ENCODE measurements around the gene DDX27. TPM values are rescaled to one million over a fixed set of nuclear protein-coding genes. Genes with fewer than 3 reads are reported as not detected.

The DDX27 gene
- total RNA-seq, 1 donor from 2014 or later = 30.5 TPM

- TF ChIP-seq CTCF (IDR thresholded peaks at IDR 0.05) = no peak
- no peak for DNase-seq (ENCODE audit: extremely low spot score, unreplicated experiment)
- Mint-ChIP-seq H3K36me3 (ENCODE audit: unreplicated experiment) (peaks cover 46% of the 10 kb centered on the region), H3K27me3 (ENCODE audit: unreplicated experiment) (no peaks in the 10 kb centered on the region), H3K9me3 (ENCODE audit: unreplicated experiment) (no peaks in the 10 kb centered on the region), H3K4me1 (ENCODE audit: unreplicated experiment) (peaks cover 2% of the 10 kb centered on the region), H3K27ac (ENCODE audit: unreplicated experiment) (no peak overlapping the region), H3K4me3 (ENCODE audit: unreplicated experiment) (no peak overlapping the region)
These were observed 15.6 kb downstream of the DDX27 start for GRCh38 chr20:49234831-49235230.

GRCh38 chr20:49236301-49236700 lies 17.1 kb downstream of the DDX27 start:
- no peaks in the 10 kb centered on the region for H3K4me1 Mint-ChIP-seq (ENCODE audit: unreplicated experiment)
- peaks cover 38% of the 10 kb centered on the region for H3K36me3 Mint-ChIP-seq (ENCODE audit: unreplicated experiment)
- no peak for DNase-seq (ENCODE audit: extremely low spot score, unreplicated experiment)
- H3K4me3 Mint-ChIP-seq (ENCODE audit: unreplicated experiment) = no peak overlapping the region
- no peak for TF ChIP-seq CTCF (IDR thresholded peaks at IDR 0.05)
- no peaks in the 10 kb centered on the region for H3K9me3 Mint-ChIP-seq (ENCODE audit: unreplicated experiment)
- H3K27me3 Mint-ChIP-seq (ENCODE audit: unreplicated experiment) = no peaks in the 10 kb centered on the region
- H3K27ac Mint-ChIP-seq (ENCODE audit: unreplicated experiment) = no peak overlapping the region

GRCh38 chr20:49237531-49237930 lies 18.3 kb downstream of the DDX27 start:
- peaks cover 39% of the 10 kb centered on the region for H3K36me3 Mint-ChIP-seq (ENCODE audit: unreplicated experiment)
- H3K9me3 Mint-ChIP-seq (ENCODE audit: unreplicated experiment) = no peaks in the 10 kb centered on the region
- H3K27ac Mint-ChIP-seq (ENCODE audit: unreplicated experiment) = no peak overlapping the region
- no peaks in the 10 kb centered on the region for H3K27me3 Mint-ChIP-seq (ENCODE audit: unreplicated experiment)
- DNase-seq (ENCODE audit: extremely low spot score, unreplicated experiment) = no peak
- no peak overlapping the region for H3K4me3 Mint-ChIP-seq (ENCODE audit: unreplicated experiment)
- TF ChIP-seq CTCF (IDR thresholded peaks at IDR 0.05) = no peak
- no peaks in the 10 kb centered on the region for H3K4me1 Mint-ChIP-seq (ENCODE audit: unreplicated experiment)

- Mint-ChIP-seq H3K4me3 (ENCODE audit: unreplicated experiment) (no peak overlapping the region), H3K4me1 (ENCODE audit: unreplicated experiment) (no peaks in the 10 kb centered on the region), H3K9me3 (ENCODE audit: unreplicated experiment) (no peaks in the 10 kb centered on the region), H3K36me3 (ENCODE audit: unreplicated experiment) (peaks cover 34% of the 10 kb centered on the region), H3K27me3 (ENCODE audit: unreplicated experiment) (no peaks in the 10 kb centered on the region), H3K27ac (ENCODE audit: unreplicated experiment) (no peak overlapping the region)
- TF ChIP-seq CTCF (IDR thresholded peaks at IDR 0.05) = peak; percentile 70
- no peak for DNase-seq (ENCODE audit: extremely low spot score, unreplicated experiment)
These were observed 26.9 kb downstream of the DDX27 start for GRCh38 chr20:49245921-49246740.

- H3K27me3 Mint-ChIP-seq (ENCODE audit: unreplicated experiment) = no peaks in the 10 kb centered on the region
- no peaks in the 10 kb centered on the region for H3K4me1 Mint-ChIP-seq (ENCODE audit: unreplicated experiment)
- TF ChIP-seq CTCF (IDR thresholded peaks at IDR 0.05) = no peak
- peaks cover 36% of the 10 kb centered on the region for H3K36me3 Mint-ChIP-seq (ENCODE audit: unreplicated experiment)
- H3K27ac Mint-ChIP-seq (ENCODE audit: unreplicated experiment) = no peak overlapping the region
- no peaks in the 10 kb centered on the region for H3K9me3 Mint-ChIP-seq (ENCODE audit: unreplicated experiment)
- H3K4me3 Mint-ChIP-seq (ENCODE audit: unreplicated experiment) = no peak overlapping the region
- DNase-seq (ENCODE audit: extremely low spot score, unreplicated experiment) = no peak
These were observed 28.0 kb downstream of the DDX27 start for GRCh38 chr20:49247169-49247723.

Measured in osteocyte (in vitro differentiated cells).